ENCODE results near the gene DOCK2.

The DOCK2 gene

GRCh38 chr5:170105642-170106611 is 468.9 kb downstream of the DOCK2 start, which contains the start of gene FOXI1:
TSS of gene FOXI1 (plus strand) at chr5:170105897. CDS start at chr5:170105958, 61 bp downstream.
- no peak for DNase-seq

- DNase-seq: no peak
Measured at GRCh38 chr5:170107674-170108073, 470.6 kb downstream of the DOCK2 start.

GRCh38 chr5:170108266-170108785 is 471.3 kb downstream of the DOCK2 start:
- no peak for DNase-seq

GRCh38 chr5:170109059-170110031 is 472.3 kb downstream of the DOCK2 start:
- DNase-seq: no peak

- DNase-seq: no peak
Measured at GRCh38 chr5:170110403-170111087, 473.5 kb downstream of the DOCK2 start.

GRCh38 chr5:170111088-170111785 is 474.2 kb downstream of the DOCK2 start:
- no peak for DNase-seq

GRCh38 chr5:170112876-170113521 is 475.9 kb downstream of the DOCK2 start:
- DNase-seq: no peak

- DNase-seq: no peak
Measured at GRCh38 chr5:170113522-170113900, 476.4 kb downstream of the DOCK2 start.

GRCh38 chr5:170114271-170114670 is 477.2 kb downstream of the DOCK2 start:
- DNase-seq: no peak

GRCh38 chr5:170115925-170116324 is 478.9 kb downstream of the DOCK2 start:
- no peak for DNase-seq

GRCh38 chr5:170117736-170118135 is 480.7 kb downstream of the DOCK2 start:
- DNase-seq: no peak

GRCh38 chr5:170120576-170120975 is 483.5 kb downstream of the DOCK2 start:
- DNase-seq: no peak

GRCh38 chr5:170121321-170121720 is 484.2 kb downstream of the DOCK2 start:
- no peak for DNase-seq

GRCh38 chr5:170126061-170126460 is 489.0 kb downstream of the DOCK2 start:
- no peak for DNase-seq

- no peak for DNase-seq
Measured at GRCh38 chr5:170126626-170127025, 489.6 kb downstream of the DOCK2 start.

- DNase-seq: no peak
Measured at GRCh38 chr5:170131235-170131634, 494.2 kb downstream of the DOCK2 start.

- no peak for DNase-seq
Measured at GRCh38 chr5:170132269-170132975, 495.3 kb downstream of the DOCK2 start.

Measured in stimulated activated CD4-positive, alpha-beta T cell treated with anti-CD3 and anti-CD28 coated beads, Interleukin-2, amount 100 ng/mL, for 48 hours (primary cell).